Parathyroid adenoma (tissue), 2 donors: Measurements from ENCODE around the gene CCN6.

Source experiments
- H2AFZ ChIP-seq: fragments of 300-600 bp; sonication (generic); one replicate; pipeline ENCODE4 v1.7.0; 2017; ENCODE audit warnings: antibody characterized with exemption, mild to moderate bottlenecking
- H3K27ac ChIP-seq: fragments of 300-600 bp; sonication (generic); one replicate; pipeline ENCODE4 v1.7.0; 2017
- H3K27me3 ChIP-seq: fragments of 300-600 bp; sonication (generic); one replicate; pipeline ENCODE4 v1.7.0; 2017; ENCODE audit warnings: low read length; ENCODE audit not compliant: control insufficient read depth, insufficient read depth
- H3K36me3 ChIP-seq: fragments of 300-600 bp; sonication (generic); one replicate; pipeline ENCODE4 v1.7.0; 2017; ENCODE audit warnings: low read length; ENCODE audit not compliant: control insufficient read depth, insufficient read depth
- H3K4me1 ChIP-seq: fragments of 300-600 bp; sonication (generic); one replicate; pipeline ENCODE4 v1.7.0; 2017; ENCODE audit warnings: control low read depth
- H3K4me2 ChIP-seq: fragments of 300-600 bp; sonication (generic); one replicate; pipeline ENCODE4 v1.7.0; 2017; ENCODE audit warnings: low read length
- H3K4me3 ChIP-seq: fragments of 300-600 bp; sonication (generic); one replicate; pipeline ENCODE4 v1.7.0; 2017; ENCODE audit warnings: low read depth, low read length
- H3K79me2 ChIP-seq: fragments of 300-600 bp; sonication (generic); one replicate; pipeline ENCODE4 v1.7.0; 2017; ENCODE audit warnings: control low read depth
- H3K9ac ChIP-seq: fragments of 300-600 bp; sonication (generic); one replicate; pipeline ENCODE4 v1.7.0; 2017; ENCODE audit warnings: mild to moderate bottlenecking
- H3K9me3 ChIP-seq: fragments of 300-600 bp; sonication (generic); one replicate; pipeline ENCODE4 v1.7.0; 2017; ENCODE audit warnings: low read length; ENCODE audit not compliant: control insufficient read depth
- TF ChIP-seq, protein P1 (sequence below): fragments of 300-600 bp; sonication (generic); IDR thresholded peaks from one replicate; pipeline ENCODE4 v1.7.0; 2017; ENCODE audit warnings: antibody characterized with exemption, mild to moderate bottlenecking
- donor health status: primary hyperparathyroidism.

Gene CCN6

DNA sequence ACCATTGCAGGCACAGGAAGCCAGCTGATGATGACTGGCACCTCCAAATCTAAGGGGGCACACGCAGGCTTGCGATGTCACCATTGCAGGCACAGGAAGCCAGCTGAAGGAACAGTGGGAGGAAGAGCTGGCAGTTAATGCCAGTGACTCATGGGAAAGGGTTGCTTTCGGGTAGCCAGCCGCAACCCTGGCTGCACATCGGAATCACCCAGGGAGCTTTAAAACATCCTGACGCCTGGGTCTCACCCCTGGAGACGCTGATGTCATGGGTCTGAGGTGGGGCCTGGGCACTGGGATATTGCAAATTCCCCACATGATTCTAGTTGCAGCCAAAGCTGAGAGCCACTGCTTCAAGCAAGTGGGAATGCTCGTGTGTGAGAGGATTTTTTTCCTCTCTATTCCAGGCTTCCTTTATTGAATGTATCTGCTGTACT, 16.1 kb upstream of the CCN6 start:
- no peaks in the 10 kb centered on the region for H3K79me2 ChIP-seq
- H3K27me3 ChIP-seq: no peaks in the 10 kb centered on the region
- TF ChIP-seq, protein P1, sequence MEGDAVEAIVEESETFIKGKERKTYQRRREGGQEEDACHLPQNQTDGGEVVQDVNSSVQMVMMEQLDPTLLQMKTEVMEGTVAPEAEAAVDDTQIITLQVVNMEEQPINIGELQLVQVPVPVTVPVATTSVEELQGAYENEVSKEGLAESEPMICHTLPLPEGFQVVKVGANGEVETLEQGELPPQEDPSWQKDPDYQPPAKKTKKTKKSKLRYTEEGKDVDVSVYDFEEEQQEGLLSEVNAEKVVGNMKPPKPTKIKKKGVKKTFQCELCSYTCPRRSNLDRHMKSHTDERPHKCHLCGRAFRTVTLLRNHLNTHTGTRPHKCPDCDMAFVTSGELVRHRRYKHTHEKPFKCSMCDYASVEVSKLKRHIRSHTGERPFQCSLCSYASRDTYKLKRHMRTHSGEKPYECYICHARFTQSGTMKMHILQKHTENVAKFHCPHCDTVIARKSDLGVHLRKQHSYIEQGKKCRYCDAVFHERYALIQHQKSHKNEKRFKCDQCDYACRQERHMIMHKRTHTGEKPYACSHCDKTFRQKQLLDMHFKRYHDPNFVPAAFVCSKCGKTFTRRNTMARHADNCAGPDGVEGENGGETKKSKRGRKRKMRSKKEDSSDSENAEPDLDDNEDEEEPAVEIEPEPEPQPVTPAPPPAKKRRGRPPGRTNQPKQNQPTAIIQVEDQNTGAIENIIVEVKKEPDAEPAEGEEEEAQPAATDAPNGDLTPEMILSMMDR: no peak
- no peaks in the 10 kb centered on the region for H3K36me3 ChIP-seq
- no peak overlapping the region for H3K9ac ChIP-seq
- no peaks in the 10 kb centered on the region for H3K9me3 ChIP-seq
- H3K4me3 ChIP-seq: no peak overlapping the region
- no peak overlapping the region for H3K4me2 ChIP-seq
- H3K4me1 ChIP-seq: peaks cover 2% of the 10 kb centered on the region
- no peak overlapping the region for H2AFZ ChIP-seq
- no peak overlapping the region for H3K27ac ChIP-seq

DNA sequence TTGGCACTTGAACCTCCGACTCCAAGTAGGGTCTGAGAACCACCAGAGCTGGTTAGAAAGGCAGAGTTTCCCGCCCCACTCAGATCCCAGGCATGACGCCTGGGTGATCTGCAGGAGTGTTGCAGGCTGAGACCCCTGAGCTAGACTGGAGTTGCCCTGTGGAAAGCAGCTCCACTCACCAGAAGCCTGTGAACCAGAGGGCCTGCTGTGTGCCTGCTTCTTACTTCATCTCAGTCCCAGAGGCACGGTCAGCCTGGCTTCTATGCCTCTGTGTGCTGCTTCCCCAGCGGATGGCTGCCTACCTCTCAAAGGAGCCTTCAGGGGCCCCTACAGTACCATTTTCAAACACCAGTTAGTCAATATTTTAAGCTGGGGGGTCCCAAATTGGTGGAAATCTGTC, 15.6 kb upstream of the CCN6 start:
- Histone ChIP-seq H3K4me1 (peaks cover 4% of the 10 kb centered on the region), H3K27me3 (no peaks in the 10 kb centered on the region), H3K9ac (no peak overlapping the region), H3K9me3 (no peaks in the 10 kb centered on the region), H3K79me2 (no peaks in the 10 kb centered on the region), H3K36me3 (no peaks in the 10 kb centered on the region), H2AFZ (no peak overlapping the region), H3K27ac (no peak overlapping the region), H3K4me3 (no peak overlapping the region), H3K4me2 (no peak overlapping the region)
- TF ChIP-seq, protein P1: no peak

DNA sequence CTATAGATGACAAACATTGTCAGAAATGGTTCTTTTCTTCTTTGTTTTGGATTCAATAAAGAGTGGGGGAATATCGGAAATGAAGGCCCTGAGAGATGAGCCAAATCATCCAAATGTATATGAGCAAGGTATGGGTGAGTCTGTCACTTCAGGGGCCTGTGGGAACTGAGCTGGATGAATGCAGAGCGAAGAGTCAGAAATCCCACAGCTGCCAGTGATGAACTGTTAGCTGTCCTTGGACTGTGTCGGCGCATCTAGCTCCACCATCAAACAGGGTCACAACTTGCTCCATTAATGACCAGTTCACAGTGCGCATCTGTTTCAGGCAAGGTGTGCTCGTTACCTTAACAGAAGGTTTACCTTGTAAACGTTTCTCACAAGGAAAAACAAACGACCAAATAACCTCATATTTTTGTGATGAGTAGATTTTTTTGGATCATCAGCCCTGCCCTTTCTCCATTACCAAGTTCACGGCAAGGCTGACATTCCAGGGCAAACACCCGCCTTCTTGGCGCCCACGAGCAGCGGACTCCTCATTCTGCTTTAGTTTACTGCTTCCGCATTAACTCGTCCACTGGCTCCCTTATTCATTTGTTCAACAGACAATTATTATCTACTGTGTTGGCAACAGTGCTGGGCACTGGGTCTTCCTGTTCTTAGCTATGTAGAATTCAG, 15.0 kb upstream of the CCN6 start:
- Histone ChIP-seq H3K4me2 (no peak overlapping the region), H3K36me3 (no peaks in the 10 kb centered on the region), H3K9ac (no peak overlapping the region), H2AFZ (no peak overlapping the region), H3K9me3 (no peaks in the 10 kb centered on the region), H3K4me1 (peaks cover 5% of the 10 kb centered on the region), H3K4me3 (no peak overlapping the region), H3K79me2 (no peaks in the 10 kb centered on the region), H3K27ac (no peak overlapping the region), H3K27me3 (no peaks in the 10 kb centered on the region)
- TF ChIP-seq, protein P1: no peak

DNA sequence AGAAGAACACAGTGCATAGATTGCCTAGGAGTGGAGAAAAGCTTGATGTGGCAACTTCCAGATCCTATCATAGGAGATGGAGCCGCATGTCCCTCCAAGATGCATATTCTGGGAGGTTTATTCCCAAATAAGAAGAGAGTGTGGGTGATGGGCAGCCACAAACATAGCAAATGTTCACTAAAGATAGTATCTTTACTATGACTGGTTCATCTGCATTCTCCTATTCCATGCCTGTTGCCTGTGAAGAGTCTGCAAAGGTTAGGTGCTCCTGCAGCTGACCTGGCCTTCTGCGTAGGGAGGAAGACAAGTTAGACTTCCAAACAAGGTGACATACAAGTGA, 14.5 kb upstream of the CCN6 start:
- no peaks in the 10 kb centered on the region for H3K36me3 ChIP-seq
- H3K4me3 ChIP-seq: no peak overlapping the region
- no peak overlapping the region for H3K27ac ChIP-seq
- H3K4me2 ChIP-seq: no peak overlapping the region
- peaks cover 7% of the 10 kb centered on the region for H3K4me1 ChIP-seq
- H3K9ac ChIP-seq: no peak overlapping the region
- H3K27me3 ChIP-seq: no peaks in the 10 kb centered on the region
- H3K79me2 ChIP-seq: no peaks in the 10 kb centered on the region
- TF ChIP-seq, protein P1: no peak
- no peaks in the 10 kb centered on the region for H3K9me3 ChIP-seq
- no peak overlapping the region for H2AFZ ChIP-seq

DNA sequence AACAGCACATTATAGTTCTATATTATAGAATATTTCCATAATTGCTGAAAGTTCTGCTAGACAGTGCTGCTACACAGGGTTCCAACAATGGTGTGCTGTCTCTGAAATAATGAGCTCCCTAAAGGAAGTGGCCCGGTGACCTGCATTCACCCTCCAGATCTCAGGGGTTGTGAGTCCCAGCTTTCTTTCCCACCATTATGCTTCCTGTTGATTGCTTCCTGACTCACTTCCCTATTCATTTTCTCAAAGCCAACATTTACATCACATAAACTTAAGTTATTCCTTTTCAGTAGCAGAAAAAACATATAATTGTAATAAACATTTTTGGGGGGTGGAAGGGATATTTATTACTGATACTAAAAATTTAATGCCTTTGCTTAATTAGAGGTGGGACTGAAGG, 12.9 kb upstream of the CCN6 start:
- H2AFZ ChIP-seq: no peak overlapping the region
- H3K27me3 ChIP-seq: no peaks in the 10 kb centered on the region
- no peaks in the 10 kb centered on the region for H3K9me3 ChIP-seq
- H3K4me2 ChIP-seq: no peak overlapping the region
- TF ChIP-seq, protein P1: no peak
- H3K4me1 ChIP-seq: peaks cover 7% of the 10 kb centered on the region
- no peaks in the 10 kb centered on the region for H3K36me3 ChIP-seq
- no peak overlapping the region for H3K27ac ChIP-seq
- H3K4me3 ChIP-seq: no peak overlapping the region
- no peak overlapping the region for H3K9ac ChIP-seq
- H3K79me2 ChIP-seq: no peaks in the 10 kb centered on the region
